OCI-LY3 (cell line): ENCODE results near the gene SLC25A26.

ENCODE experiments used
- CTCF ChIP-seq: fragments of 200-600, 300-600 bp; sonication (generic); IDR thresholded peaks from 2 replicates; pipeline ENCODE4 v1.5.1; 2014; ENCODE audit warnings: antibody characterized with exemption, low read length, low read depth
- EZH2phosphoT487 ChIP-seq: fragments of 200-600 bp; shearing (Covaris generic); IDR thresholded peaks from 2 replicates; pipeline ENCODE4 v1.6.1; 2018; ENCODE audit warnings: antibody characterized with exemption, mixed run types, low read depth

GRCh38 chr3:66380200-66380932, 159.6 kb downstream of the SLC25A26 start:
- no peak for TF ChIP-seq CTCF
- TF ChIP-seq EZH2phosphoT487 = no peak
